ENCODE measurements around the gene ASCC3.

DNA sequence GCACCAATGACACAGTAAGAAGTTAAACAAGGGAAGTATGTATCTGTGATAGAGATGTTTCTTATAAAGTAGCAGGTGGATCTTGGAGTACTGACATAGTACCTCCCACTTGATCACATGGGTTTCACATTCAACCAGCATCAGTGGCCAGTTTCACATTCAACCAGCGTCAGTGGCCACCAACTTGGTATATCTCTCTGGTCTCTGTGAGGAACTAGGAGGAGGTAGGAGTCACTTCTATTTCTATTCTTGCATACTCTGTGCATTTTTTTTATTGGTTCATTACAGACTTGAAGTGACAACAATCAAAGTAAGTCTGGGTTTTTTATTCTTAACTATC is 216.1 kb downstream of the ASCC3 start:
- TF ChIP-seq, protein P1, sequence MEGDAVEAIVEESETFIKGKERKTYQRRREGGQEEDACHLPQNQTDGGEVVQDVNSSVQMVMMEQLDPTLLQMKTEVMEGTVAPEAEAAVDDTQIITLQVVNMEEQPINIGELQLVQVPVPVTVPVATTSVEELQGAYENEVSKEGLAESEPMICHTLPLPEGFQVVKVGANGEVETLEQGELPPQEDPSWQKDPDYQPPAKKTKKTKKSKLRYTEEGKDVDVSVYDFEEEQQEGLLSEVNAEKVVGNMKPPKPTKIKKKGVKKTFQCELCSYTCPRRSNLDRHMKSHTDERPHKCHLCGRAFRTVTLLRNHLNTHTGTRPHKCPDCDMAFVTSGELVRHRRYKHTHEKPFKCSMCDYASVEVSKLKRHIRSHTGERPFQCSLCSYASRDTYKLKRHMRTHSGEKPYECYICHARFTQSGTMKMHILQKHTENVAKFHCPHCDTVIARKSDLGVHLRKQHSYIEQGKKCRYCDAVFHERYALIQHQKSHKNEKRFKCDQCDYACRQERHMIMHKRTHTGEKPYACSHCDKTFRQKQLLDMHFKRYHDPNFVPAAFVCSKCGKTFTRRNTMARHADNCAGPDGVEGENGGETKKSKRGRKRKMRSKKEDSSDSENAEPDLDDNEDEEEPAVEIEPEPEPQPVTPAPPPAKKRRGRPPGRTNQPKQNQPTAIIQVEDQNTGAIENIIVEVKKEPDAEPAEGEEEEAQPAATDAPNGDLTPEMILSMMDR (IDR thresholded peaks at IDR 0.05 in 4 of 5, conservative IDR thresholded peaks at IDR 0.05 in 1 of 5) = no peak
- no peak for TF ChIP-seq POLR2A (IDR thresholded peaks at IDR 0.05)

All from gastrocnemius medialis (tissue), 4 donors.